Measurements from ENCODE around the gene DYDC2. TPM values are rescaled to one million over a fixed set of nuclear protein-coding genes. Genes with fewer than 3 reads are reported as not detected.

Gene DYDC2
- total RNA-seq, 1 experiment from 2014 or later: 2.8 TPM

DNA sequence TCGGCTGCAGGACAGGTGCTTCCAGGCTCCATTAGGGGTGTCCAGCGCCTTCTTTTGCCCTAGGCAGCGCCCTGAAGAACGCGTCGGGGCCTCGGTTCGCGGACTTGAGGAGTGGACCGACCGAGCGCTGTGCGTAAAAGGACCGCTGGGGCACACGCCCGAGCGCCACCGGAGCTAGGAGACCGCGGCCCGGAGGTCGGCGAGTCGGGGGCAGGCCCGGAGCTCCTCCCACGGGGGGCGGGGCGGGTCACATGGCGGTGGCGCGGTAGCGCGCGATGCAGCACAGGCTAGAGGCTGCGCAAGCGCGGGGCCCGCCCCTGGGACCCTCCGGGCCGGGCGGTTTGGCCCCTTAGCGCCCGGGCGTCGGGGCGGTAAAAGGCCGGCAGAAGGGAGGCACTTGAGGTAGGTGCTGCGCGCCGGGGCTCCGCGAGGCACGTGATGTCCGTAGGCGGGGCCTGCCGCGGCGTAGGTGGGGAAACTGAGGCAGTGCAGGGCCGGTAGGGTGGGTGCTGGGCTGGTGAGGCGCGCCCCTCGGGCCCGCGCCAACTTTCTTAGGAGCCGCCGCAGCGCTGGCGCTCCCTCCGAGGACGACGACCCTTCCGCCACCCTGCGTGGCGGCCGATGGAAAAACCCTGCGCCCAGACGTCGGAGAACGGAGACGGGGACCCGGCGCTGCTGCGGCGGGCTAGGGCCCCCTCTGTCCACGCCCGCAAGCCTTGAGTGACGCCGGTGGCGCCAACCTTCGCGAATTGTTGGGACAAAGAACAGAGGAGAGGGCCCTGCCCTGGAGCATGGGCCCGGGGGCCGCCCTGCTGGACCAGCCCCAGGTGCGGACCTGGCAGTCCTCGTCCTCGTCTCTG, 51.9 kb downstream of the DYDC2 start, which contains the start of gene PRXL2A:
Gene PRXL2A (plus strand): TSS at position 310 of the 860 bp plus-strand sequence. CDS start 11,917 bp downstream, outside the sequence.
- no peak within 1 kb of the TSS for H4K8ac ChIP-seq (replicated peaks; ENCODE audit: insufficient read length, low read depth, low read length)
- peaks cover 8% of the 10 kb centered on the region for H3K23me2 ChIP-seq (ENCODE audit: insufficient read length, low read depth, low read length, poor library complexity, severe bottlenecking)
- no peaks in the 10 kb centered on the region for H3K4me1 ChIP-seq (ENCODE audit: insufficient read depth, low read length)
- Mint-ChIP-seq H3K27ac (peak within 1 kb of the TSS in 2 of 3 experiments; percentile 74 to 90; a peak in 2 of 7 replicates), H3K4me1 (peaks cover 33 to 45% of the 10 kb centered on the region in 2 experiments), H3K27me3 (ENCODE audit: low read depth) (peaks cover 34% of the 10 kb centered on the region), H3K9me3 (no peaks in the 10 kb centered on the region), H3K36me3 (ENCODE audit: insufficient read depth in 1 of 3, low read depth in 3 of 3) (peaks cover 2 to 15% (median 3%) of the 10 kb centered on the region in 3 experiments; a peak in 3 of 7 replicates), H3K4me3 (peak within 1 kb of the TSS; percentile 79 to 88)
- peak within 1 kb of the TSS; percentile 57 for H3K4me2 ChIP-seq (ENCODE audit: insufficient read depth, insufficient read length, low read length)
- H3K79me1 ChIP-seq (ENCODE audit: insufficient read depth, low read depth, low read length, poor library complexity, severe bottlenecking): no peaks in the 10 kb centered on the region
- H3K27me3 ChIP-seq (ENCODE audit: insufficient read depth, low read length): peaks cover 4% of the 10 kb centered on the region; the same call in 1 of the 2 replicates
- H4K5ac ChIP-seq (ENCODE audit: insufficient read length, low read depth, low read length): no peak within 1 kb of the TSS
- no peak within 1 kb of the TSS for H3K4ac ChIP-seq (ENCODE audit: low read depth, low read length)
- no peak within 1 kb of the TSS for H2BK20ac ChIP-seq (ENCODE audit: low read depth, low read length, poor library complexity, severe bottlenecking)
- DNase-seq: peak; percentile 92
- whole genome bisulfite sequencing (ENCODE audit: extremely low coverage, insufficient read length, low lambda C conversion rate): no CpG with 5 or more reads among the region's 96 CpGs
- peak within 1 kb of the TSS; percentile 36 for H3K9ac ChIP-seq (ENCODE audit: extremely low read depth, insufficient read length, low read length)
- peak within 1 kb of the TSS; percentile 47 for H3K18ac ChIP-seq (ENCODE audit: insufficient read length, low read depth, low read length)
- H3K79me2 ChIP-seq (ENCODE audit: insufficient read depth, low read length): no peaks in the 10 kb centered on the region
- no peak within 1 kb of the TSS for H3K56ac ChIP-seq (ENCODE audit: insufficient read length, low read depth, low read length)
- peak within 1 kb of the TSS; percentile 9 for H2AFZ ChIP-seq (ENCODE audit: low read length)
- H3K14ac ChIP-seq (ENCODE audit: insufficient read depth, low read length): peak within 1 kb of the TSS; percentile 23; the same call in 1 of the 2 replicates
- no peak within 1 kb of the TSS for H4K91ac ChIP-seq (ENCODE audit: insufficient read length, low read depth, low read length)
- no peak within 1 kb of the TSS for H2BK12ac ChIP-seq (ENCODE audit: insufficient read length, low read depth, low read length)
- no peaks in the 10 kb centered on the region for H3K9me3 ChIP-seq (ENCODE audit: control insufficient read depth, low read depth, low read length)
- H2BK15ac ChIP-seq (ENCODE audit: low read depth, low read length): no peak within 1 kb of the TSS
- H3K27ac ChIP-seq (ENCODE audit: insufficient read length, low read depth, low read length): no peak within 1 kb of the TSS
- H3T11ph ChIP-seq (ENCODE audit: low read length): no peak within 1 kb of the TSS
- H2BK120ac ChIP-seq (ENCODE audit: low read depth, low read length, poor library complexity, severe bottlenecking): no peak within 1 kb of the TSS
- no peaks in the 10 kb centered on the region for H4K20me1 ChIP-seq (ENCODE audit: control insufficient read depth, insufficient read depth, insufficient read length)
- TF ChIP-seq, protein P1, sequence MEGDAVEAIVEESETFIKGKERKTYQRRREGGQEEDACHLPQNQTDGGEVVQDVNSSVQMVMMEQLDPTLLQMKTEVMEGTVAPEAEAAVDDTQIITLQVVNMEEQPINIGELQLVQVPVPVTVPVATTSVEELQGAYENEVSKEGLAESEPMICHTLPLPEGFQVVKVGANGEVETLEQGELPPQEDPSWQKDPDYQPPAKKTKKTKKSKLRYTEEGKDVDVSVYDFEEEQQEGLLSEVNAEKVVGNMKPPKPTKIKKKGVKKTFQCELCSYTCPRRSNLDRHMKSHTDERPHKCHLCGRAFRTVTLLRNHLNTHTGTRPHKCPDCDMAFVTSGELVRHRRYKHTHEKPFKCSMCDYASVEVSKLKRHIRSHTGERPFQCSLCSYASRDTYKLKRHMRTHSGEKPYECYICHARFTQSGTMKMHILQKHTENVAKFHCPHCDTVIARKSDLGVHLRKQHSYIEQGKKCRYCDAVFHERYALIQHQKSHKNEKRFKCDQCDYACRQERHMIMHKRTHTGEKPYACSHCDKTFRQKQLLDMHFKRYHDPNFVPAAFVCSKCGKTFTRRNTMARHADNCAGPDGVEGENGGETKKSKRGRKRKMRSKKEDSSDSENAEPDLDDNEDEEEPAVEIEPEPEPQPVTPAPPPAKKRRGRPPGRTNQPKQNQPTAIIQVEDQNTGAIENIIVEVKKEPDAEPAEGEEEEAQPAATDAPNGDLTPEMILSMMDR (conservative IDR thresholded peaks at IDR 0.05): 0 out of 3 replicates have a peak, but pooled peaks have one; percentile 9
- H2AK5ac ChIP-seq (ENCODE audit: insufficient read length, low read length): no peak within 1 kb of the TSS
- H3K23ac ChIP-seq (ENCODE audit: insufficient read length, low read depth, low read length): no peak within 1 kb of the TSS
- no peak within 1 kb of the TSS for H2BK5ac ChIP-seq (ENCODE audit: insufficient read length, low read length)
